Caki2 (cell line): Measurements from ENCODE around the gene SLC25A18. TPM values are rescaled to one million over a fixed set of nuclear protein-coding genes. Genes with fewer than 3 reads are reported as not detected.
"Not testable (repeated sequence)": the region's sequence is repeated elsewhere in the genome, so short reads cannot be mapped to it uniquely, and the experiment has no call there.

Source experiments
- DNase-seq: peaks from one replicate; pipeline ENCODE4 v3.0.0-alpha.2; 2015; ENCODE audit warnings: low read depth
- in situ Hi-C: cut with HindIII; loops from 2 replicates; pipeline ENCODE4 v1.10.0; 2016; ENCODE audit warnings: low sequenced_read_pairs, low pct_unique_long_range_greater_than_20kb, mixed read lengths
- total RNA-seq: library from RNA; depleted of rRNA; stranded (reverse); fragments of >200 nt; shearing (Covaris generic); gene quantifications from 2 replicates; pipeline ENCODE4 v1.2.3, GENCODE V29; 2014; ENCODE audit warnings: low replicate concordance; rRNA removed

The SLC25A18 gene, protein sequence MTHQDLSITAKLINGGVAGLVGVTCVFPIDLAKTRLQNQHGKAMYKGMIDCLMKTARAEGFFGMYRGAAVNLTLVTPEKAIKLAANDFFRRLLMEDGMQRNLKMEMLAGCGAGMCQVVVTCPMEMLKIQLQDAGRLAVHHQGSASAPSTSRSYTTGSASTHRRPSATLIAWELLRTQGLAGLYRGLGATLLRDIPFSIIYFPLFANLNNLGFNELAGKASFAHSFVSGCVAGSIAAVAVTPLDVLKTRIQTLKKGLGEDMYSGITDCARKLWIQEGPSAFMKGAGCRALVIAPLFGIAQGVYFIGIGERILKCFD
- total RNA-seq = not detected in 2 replicates

DNA sequence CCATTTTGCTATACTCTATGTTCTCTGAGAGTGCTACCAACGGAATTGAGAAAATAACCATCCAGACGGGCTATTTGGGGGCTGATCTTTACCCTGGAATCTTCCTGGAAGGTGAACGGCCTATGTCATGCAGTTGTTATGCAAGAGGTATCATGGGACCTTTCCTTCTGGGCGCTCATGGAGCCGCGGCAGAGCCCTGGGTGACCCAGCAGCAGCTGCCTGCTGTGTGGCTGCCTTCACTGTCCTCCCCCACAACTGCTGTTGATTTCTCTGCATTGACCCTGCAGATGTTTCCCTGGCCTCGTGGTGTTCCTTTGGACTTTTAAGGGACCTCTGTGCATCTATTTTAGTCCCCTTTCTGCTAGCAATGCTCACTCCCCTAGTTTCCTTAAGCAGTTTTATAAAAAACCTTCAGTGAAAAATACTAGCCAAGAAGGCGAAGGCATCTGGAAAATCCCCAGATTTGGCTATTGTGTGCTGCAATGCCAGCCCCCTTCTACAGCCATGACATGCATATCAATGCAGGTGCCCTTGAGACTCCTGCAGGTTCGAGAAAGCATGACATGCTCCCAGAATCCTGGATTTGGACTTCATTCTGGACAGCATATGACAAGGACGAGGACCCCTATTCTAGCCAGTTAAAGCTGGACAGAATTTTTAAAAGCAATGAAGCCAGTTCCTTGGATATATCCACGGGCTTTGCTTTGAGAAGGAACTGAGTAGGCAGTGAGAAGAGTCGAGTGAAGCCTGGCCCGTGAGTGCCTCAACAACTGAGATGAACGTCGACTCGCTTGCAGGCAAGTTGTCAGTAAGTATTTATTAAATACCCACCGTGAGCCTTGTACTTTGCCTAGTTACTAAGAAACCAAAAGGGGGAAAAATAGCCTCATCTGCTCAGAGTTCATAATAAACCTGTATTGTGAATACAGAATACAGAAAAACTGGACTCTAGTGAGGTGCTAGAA lies at the start of gene SLC25A18:
SLC25A18 (plus strand) TSS at position 593 of the 965 bp plus-strand sequence. CDS start 16,447 bp downstream, outside the sequence.
- in situ Hi-C loops = no loop called here
- DNase-seq = peak; percentile 38

DNA sequence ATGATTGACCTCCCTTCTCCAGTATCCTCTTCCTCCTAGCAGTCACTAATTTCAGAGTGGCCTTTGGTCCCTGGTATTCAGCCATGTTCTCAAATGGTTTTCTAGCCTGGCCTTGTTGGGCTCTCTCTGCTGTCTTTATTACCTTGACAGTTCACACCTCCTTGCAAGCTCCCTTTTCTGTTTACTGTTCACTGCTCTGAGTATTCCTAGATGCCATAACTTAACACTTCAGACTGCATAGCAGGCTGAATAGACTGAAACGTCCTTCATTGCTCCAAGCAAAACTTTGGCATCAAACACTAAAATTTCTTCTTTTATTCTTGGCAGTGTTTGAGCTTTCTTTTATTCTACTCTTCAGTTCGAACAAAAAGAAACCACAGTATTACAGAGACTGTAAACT lies 49.7 kb upstream of the SLC25A18 start:
- in situ Hi-C loops = no loop called here
- no peak for DNase-seq

DNA sequence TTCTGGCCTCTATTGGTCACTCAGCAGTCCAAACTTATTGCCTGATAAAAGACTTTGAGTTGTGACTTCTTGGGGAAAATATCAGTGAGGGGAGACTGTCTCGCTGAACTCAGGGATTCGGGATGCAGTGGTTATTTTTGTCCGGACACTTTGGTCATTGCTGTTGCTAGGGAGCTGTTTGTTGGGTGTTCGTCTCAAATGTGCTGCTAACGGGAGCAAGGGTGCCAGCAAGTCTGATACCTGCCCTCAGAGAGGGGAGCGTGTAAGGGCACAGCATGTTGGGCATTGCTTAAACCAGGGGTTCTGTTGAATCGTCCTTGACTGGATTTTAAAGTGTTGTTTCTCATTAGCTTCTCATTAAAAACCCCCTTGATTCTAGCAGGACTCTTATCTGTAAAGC lies 49.2 kb upstream of the SLC25A18 start:
- DNase-seq = no peak
- in situ Hi-C loops = no loop called here

DNA sequence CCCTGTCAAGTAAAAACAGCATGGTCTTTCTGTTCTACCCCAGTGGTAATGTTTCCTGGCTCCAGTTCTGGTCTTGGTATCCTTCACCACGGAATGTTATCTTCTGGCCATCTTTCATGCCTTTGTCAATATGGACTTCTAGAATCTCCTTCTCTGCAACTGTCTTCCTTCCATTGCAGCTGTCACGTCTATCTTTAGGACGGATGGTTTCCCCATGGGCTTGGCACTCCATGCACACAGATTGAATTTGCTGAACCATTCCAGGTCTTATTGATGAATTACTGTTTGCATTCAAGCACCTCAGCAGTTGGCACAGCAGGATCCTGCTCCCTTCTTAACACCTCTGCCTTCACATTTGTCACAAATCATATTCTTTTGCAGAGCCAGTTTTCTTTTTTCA lies 44.9 kb upstream of the SLC25A18 start:
- no peak for DNase-seq
- in situ Hi-C loops = no loop called here

DNA sequence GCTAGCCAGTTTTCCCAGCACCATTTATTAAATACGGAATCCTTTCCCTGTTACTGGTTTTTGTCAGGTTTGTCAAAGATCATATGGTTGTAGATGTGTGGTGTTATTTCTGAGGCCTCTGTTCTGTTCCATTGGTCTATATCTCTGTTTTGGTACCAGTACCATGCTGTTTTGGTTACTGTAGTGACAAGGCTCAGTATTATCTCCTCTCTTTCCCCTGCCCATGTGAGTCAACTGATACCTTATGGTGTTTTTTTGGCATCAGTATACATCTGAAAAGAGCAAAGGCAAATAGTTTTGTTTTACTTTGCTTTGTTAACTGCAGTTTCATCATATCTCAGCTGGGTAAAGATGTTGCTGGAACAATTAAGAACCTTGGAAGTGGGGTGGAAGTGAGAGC lies 41.3 kb upstream of the SLC25A18 start:
- DNase-seq, in situ Hi-C loops: not testable (repeated sequence)

DNA sequence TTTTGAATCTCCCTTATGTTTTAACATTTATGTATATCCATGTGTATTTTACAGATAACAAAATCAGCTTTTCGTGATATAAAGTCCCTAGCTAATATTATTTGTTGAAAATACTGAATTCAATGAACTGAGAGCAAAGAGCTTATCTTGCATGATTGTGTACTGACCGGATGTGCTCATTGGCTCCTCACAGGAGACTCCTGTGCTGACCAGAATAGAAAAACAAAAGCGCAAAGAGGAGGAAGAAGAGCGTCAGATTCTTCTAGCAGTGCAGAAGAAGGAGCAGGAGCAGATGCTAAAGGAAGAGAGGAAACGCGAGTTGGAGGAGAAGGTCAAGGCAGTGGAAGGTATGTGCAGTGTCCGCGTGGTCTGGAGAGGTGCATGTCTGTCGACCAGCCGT lies 39.4 kb upstream of the SLC25A18 start:
- in situ Hi-C loops = no loop called here
- no peak for DNase-seq

DNA sequence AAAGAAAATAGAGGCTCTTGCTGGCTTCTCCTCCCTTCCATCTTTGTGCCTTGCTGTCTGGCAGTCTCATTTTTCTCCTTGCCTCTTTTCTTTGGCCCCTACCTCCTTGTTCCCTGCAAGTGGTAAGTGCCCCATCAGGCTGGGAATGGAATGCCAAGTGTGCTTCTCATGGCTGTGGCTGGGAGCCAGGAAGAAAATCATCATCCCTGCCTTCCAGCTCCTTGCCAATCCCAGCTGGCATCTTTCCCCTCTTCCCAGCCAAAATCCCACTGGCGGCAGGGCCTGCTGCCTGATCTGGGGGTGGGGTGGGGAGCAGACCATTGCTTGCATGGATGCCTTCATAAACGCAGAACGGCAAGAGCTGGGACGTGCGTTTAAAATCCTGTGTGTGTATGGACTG lies 27.0 kb upstream of the SLC25A18 start:
- in situ Hi-C loops = no loop called here
- no peak for DNase-seq

DNA sequence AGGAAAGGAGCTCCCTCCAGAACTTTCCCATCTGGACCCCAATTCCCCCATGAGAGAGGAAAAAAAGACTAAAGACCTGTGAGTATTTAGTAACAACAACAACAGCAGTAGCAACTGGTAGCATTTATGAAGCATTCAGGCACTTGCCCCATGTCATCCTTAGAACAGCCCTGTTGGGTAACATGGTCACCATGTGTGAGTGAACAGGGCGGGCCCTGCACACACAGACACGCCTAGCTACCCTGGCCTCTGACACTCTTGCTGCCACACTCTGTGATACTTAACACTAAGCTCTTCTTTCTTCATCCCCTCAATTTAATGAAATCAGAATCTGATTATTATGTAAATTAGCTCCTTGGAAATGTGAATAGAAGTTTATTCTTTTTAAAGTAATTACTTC lies 26.1 kb upstream of the SLC25A18 start:
- in situ Hi-C loops = no loop called here
- DNase-seq = no peak

DNA sequence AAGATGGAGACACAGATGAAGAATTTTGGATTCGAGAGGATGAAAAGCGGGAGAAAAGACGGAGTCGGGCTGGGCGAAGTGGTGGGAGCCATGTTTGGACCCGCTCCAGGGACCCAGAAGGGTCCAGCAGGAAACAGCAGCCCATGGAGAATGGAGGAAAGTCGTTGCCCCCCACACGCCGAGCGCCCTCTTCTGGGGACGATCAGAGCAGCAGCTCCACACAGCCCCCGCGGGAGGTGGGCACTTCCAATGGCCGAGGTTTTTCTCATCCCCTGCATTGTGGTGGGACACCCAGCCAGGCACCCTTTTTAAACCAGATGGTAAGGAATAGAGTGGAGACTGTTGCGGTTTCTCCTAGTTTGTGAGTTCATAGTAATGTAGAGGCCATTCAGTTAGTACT lies 22.8 kb upstream of the SLC25A18 start:
- in situ Hi-C loops = no loop called here
- no peak for DNase-seq

DNA sequence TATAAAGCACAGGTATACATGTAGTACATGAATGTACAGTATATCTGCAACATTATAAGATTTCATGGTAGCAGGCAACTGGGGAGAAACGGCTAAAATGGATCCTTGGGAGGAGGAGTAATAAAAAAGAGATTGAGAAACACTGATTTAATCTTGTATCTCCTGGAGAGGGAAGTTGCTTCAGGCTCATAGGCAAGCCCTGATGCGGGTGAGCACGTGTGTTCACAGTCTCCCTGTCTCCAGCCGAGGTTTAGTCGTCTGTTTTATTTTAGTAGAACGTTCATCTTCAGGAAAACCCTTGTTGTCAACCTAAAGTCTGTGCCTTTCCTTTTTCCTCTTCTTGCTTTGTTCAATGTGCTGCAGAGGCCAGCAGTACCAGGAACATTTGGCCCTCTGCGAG lies 21.8 kb upstream of the SLC25A18 start:
- DNase-seq = no peak
- in situ Hi-C loops = no loop called here

DNA sequence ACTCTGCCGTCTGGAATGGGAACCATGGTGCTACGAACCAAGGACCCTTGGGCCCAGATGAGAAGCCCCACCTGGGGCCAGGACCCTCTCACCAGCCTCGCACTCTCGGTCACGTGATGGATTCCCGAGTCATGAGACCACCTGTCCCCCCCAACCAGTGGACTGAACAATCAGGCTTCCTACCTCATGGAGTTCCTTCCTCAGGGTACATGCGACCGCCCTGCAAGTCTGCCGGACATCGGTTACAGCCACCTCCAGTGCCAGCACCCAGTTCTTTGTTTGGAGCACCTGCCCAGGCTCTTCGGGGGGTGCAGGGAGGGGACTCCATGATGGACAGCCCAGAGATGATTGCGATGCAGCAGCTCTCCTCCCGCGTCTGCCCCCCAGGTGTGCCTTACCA lies 20.8 kb upstream of the SLC25A18 start:
- DNase-seq = no peak
- in situ Hi-C loops = no loop called here

DNA sequence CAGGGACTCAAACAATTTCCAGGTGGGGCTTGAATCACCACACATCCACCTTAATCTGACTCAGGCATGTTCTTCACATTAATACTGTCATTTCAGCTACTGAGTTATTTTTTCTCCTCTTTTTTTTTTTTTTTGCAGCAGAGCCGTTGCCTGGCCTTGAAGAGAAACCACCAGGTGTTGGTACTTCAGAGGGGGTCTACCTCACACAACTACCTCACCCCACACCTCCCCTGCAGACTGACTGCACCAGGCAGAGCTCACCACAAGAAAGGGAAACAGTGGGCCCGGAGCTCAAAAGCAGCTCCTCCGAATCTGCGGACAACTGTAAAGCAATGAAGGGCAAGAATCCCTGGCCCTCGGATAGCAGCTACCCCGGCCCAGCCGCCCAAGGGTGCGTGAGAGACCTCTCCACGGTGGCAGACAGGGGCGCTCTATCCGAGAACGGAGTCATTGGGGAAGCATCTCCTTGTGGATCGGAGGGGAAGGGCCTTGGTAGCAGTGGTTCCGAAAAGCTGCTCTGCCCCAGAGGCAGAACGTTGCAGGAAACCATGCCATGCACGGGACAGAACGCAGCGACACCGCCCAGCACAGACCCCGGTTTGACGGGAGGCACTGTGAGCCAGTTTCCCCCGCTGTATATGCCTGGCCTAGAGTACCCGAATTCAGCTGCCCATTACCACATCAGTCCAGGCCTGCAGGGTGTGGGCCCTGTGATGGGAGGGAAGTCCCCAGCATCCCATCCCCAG lies 15.1 kb upstream of the SLC25A18 start:
- in situ Hi-C loops = no loop called here
- DNase-seq = no peak

DNA sequence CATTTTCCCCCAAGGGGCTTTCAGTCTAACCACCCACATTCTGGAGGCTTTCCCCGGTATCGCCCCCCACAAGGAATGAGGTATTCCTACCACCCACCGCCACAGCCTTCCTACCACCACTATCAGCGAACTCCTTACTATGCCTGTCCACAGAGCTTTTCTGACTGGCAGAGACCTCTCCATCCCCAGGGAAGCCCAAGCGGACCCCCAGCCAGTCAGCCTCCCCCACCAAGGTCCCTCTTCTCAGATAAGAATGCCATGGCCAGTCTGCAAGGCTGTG lies 14.6 kb upstream of the SLC25A18 start:
- in situ Hi-C loops = no loop called here
- DNase-seq = no peak

DNA sequence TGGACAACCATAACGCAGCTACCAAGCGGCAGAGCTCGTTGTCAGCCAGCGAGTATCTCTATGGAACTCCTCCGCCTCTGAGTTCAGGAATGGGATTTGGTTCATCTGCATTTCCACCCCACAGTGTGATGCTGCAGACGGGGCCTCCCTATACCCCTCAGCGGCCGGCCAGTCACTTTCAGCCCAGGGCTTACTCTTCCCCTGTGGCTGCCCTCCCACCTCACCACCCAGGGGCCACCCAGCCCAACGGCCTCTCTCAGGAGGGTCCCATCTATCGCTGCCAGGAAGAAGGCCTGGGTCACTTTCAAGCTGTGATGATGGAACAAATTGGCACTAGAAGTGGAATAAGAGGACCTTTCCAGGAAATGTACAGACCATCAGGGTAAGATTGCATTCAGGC lies 14.1 kb upstream of the SLC25A18 start:
- no peak for DNase-seq
- in situ Hi-C loops = no loop called here

DNA sequence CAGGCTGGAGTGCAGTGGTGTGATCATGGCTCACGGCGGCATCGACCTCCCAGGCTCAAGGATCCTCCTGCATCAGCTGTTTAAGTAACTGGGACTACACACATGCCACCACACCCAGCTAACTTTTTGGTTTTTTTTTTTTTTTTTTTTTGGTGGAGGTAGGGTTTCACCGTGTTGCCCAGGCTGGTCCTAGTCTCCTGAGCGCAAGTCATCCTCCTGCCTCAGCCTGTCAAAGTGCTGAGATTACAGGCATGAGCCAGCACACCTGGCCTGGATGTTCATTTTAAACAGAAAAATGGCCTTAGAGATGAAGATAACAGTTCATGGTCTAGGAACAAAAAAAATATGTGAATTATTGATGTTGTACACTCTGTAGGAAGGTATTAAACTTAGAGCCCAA lies 13.6 kb upstream of the SLC25A18 start:
- in situ Hi-C loops = no loop called here
- no peak for DNase-seq

DNA sequence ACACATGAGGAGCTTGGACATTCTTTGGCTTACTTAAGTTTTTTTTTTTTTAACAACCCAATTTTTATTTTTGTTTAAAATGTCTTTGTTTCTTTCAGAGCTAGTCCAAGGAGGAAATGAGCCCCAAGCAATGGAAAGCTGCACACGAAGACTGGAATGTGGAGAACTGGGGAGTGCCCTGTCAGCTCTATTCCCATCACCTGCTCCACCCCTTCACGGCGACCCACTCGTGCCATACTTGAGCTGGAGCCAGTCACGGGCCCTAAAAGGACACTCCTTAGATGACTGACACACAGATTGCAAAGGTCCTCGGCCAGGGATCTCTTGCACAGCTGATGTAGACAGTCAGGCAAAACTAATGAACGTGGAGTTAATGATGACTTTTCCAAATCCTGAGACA lies 10.6 kb upstream of the SLC25A18 start:
- no peak for DNase-seq
- in situ Hi-C loops = no loop called here

DNA sequence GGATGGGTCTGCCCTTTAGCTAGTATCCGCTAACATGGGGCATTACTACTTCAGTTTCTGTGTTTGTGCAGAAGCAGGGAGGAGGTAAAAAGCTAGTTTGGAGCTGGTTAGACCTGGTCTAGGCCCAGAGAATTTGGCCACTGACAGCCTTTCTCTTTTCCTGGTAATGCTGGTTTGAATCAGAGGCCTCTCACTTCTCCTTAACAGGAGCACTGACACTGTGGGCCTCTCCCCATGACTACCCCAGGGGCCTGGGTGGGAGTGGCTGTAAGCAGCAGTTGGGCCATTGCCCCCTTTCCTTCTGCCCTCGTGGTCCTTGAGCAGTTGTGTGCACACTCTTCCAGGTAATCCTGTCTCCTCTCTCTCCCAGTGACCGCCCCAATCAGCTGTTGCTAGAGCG lies 8.5 kb upstream of the SLC25A18 start:
- DNase-seq = no peak
- in situ Hi-C loops = no loop called here

DNA sequence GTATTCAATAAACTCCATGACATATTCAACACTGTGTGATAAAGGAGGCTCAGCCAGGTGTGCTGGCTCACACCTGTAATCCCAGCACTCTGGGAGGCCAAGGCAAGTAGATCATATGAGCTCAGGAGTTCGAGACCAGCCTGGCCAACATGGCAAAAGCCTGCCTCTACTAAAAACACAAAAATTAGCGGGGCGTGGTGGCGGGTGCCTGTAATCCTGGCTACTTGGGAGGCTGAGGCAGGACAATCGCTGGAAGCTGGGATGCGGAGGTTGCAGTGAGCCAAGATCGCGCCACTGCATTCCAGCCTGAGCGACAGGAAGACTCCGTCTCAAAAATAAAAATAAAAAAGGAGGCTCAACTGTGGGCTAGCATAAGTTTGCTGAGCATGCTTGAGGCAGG lies 4.1 kb upstream of the SLC25A18 start:
- in situ Hi-C loops = no loop called here
- no peak for DNase-seq

DNA sequence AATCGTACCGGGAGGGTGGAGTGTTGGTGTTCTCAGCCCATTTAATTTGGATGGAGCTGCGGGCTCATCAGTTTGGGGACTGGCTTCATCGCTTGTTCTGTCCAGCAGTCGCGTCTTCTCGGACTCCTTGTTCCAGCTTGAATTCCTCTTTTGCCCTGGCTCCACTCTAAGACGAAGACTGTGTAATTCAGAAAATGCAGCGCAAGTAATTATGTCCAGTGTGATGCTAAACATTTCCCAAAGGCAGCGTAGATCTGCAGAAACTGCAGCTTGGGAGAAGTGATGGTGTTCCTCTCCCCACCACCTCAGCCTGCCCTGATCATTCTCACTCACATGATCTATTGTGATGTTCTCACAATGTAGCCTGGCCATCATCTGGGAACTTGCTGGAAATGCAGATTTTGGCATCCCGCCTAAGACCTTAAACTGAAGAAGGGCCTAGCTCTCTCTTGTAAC lies 666 bp downstream of the SLC25A18 start:
- in situ Hi-C loops = no loop called here
- no peak for DNase-seq
